ENCODE results near the gene ALPI.

Gene ALPI

GRCh38 chr2:232502911-232503808 lies 47.2 kb downstream of the ALPI start:
- FAIRE-seq: no peak

DNA sequence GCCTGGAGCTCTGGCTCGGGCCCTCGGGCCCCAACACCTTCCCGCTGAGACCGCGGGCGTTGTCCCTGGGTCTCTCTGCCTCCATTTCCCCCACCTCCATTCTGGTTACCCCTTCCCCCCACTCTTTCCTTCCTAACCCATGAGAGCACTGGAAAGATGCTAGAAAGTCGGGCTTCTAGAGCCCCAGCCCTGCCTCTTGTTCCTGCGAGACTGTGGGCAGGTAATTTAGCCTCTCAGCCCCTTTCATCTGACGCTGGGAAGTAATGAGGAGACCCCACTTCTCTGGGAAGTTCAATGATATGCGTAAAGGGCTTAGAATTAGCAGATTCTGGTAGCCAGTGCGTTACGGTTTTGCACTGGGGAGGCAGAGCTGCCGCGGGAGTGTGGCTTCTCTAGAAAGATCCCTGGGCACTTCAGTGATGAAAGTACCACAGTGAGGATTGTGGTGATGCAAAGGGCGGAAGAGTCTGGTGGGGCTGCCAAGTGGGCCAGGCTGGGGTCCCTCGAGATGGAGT lies 47.9 kb downstream of the ALPI start:
- FAIRE-seq: no peak

- FAIRE-seq: no peak
Observed at GRCh38 chr2:232504438-232504837, 48.5 kb downstream of the ALPI start.

- FAIRE-seq: no peak
Observed at GRCh38 chr2:232505856-232506255, 49.9 kb downstream of the ALPI start.

DNA sequence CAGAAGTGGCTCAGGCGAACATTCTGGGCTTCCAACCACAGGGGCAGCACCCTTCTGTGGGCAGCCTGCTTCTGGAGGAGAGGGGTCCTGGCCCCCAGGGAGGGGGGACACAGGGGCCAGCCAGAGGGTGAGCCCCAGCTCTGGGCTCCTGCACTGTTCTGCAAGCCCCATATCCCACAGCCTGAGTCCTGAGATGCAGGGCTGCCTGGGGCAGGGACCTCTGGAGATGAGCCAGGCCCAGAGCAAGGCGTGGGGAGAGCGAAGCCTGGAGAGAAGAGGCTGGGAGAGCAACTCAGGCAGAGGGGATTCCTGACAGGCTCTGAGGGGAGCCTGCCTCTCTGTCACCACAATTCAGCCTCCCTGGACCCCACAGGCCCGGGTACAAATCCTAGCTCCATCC lies 50.8 kb downstream of the ALPI start:
- FAIRE-seq: no peak

GRCh38 chr2:232508251-232508650 lies 52.3 kb downstream of the ALPI start:
- no peak for FAIRE-seq

Data from colon (tissue), 2 donors.